ENCODE measurements around the gene ARHGAP4.
A peak's percentile ranks its signal among the peaks of the same experiment; 100 is the strongest.

ARHGAP4 gene

DNA sequence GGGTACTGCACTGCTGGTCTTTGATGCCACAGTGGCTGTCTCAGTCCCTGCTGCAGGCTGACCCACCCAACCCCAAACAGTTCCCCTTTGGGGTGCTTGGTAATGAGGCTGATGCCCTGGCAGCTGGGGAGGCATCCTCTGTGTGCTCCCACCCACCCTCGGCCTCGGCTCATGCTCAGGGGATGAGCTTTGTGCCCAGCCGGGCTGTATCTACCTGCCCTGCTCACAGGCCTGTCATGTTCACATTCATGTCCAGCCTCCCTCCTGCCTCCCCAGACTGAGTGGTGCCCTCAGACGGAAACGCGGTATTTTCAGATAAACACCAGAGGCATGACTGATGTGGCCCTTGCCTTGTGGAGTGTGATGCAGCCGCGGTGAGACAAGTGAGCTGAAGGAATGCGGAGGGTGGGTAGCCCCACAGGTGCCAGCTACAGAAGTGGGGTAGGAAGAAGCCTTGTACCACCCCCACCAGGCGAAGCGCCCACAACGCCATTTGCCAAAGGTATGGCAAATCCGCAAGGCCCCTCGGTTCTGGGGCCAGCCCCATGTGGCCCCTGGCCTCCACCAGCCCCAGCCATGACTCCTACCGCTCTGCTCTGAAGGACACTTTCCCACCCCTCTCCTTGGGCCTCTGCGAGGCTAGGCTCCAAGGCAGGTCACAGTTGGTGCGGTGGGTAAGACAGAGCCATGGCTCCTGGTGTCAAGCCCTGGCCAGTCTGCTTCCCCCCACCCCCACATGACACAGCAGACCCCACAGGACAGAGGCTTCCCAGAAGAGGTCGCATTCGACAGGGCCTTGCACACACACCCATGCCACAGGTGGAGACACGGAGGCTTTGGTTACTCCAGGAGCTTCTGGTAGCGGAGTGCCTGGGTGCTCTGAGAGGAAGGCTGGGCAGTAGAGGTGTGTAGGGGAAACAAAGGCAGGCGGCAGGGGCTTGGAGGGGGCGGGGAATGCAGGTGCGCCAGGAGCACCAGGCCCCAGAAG, 20.2 kb upstream of the ARHGAP4 start:
- FAIRE-seq: no peak
- TF ChIP-seq POLR2A (IDR thresholded peaks at IDR 0.05; ENCODE audit: low read depth, low read length): no peak
- DNase-seq (ENCODE audit: insufficient read length, low spot score): no peak

DNA sequence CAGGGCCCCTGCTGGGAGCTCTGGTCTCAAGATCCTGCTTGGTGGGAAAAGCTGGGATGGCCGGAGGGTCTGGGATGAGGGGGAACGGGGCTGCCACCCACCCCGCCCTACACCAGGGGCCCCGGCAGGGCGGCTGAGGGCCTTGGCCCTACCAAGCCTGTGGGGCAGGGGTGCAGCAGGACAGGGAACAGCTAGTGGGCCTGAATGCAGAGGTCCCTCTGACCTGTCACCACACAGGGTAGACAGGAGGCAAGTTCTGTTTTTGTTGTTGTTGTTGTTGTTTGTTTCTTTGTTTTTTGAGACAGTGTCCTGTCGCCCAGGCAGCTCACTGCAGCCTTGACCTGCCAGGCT, 18.7 kb upstream of the ARHGAP4 start:
- TF ChIP-seq POLR2A (IDR thresholded peaks at IDR 0.05; ENCODE audit: low read depth, low read length): no peak
- no peak for DNase-seq (ENCODE audit: insufficient read length, low spot score)
- FAIRE-seq: no peak

DNA sequence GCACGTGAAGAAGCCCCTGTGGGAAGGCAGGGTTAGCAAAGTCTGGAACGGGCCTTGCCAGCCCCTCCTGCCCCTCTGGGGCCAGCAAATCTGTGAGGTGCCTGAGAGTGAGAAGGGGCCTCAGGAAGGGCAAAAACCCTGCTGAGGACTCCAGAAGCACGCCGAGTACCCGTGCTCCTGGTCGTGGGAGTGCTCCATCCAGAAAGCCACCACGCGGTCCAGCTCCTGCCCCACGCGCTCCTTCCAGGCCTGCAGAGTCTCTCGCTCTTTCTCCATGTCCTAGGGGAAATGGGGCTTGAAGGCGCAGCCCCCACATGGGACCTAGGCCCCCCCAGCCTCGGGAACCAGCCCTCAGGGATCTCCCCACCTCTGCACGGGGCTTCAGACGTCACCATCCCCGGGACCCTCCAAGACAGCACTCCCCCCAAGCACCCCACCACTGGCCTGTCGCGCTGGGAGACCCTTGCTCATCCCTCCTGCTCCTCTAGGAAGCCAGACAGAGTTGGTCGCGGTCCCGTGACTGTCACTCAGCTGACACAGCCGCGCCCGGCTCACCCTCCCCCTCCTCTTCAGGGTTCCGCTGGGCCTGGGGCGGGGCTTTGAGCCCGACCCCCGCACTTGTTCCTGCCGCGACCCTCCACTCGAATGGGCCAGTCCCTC, 18.2 kb upstream of the ARHGAP4 start, which contains the start of gene RENBP:
TSS of gene RENBP (minus strand) at position 504 of the 660 bp plus-strand sequence. CDS start at position 471, 33 bp downstream.
- TF ChIP-seq POLR2A (IDR thresholded peaks at IDR 0.05; ENCODE audit: low read depth, low read length): no peak
- FAIRE-seq (no peak), DNase-seq (ENCODE audit: insufficient read length, low spot score) (no peak)

DNA sequence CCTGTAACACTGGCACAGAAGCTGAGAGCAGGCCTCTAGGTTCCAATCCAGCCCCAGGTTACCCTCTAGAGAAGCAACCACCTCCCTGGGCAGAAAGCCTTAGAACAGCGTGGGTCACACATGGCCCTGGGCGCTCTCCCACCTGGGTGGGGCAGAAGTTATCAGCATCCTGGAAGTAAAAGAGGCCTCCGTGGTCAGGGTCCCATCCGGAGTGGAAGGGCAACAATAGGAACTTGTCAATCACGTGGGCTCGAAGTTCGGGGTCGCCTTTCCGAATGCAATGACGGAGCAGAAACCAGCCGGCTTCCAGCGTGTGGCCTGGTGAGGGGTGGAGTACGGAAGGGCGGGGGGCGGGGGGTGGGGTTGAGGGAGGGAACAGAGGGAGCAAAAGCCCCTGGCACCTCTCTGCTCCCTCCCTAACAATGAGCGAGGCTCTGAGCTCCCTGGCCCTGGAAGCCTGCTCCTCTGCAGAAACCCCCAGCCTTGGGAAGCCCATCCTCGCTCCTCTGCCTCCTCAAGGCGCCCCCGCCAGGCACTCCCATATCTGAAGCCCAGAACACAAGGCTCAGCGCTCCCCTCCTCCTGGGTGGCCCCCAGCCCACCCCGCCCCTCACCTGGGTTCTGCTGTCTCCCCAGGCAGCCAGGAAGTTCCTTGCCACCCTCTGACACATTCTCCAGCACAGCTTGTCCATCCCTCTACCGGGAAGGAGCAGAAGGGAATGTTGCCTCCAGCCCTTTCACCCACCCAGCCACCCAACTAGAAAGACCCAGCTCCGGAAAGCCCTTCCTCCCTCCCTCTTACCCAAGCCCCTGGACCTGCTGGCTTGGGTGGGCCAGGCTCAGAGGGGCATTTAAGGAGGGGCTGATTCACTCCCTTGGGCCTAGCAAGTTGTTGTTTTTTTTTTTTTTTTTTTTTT, 15.5 kb upstream of the ARHGAP4 start:
- DNase-seq (ENCODE audit: insufficient read length, low spot score): no peak
- no peak for FAIRE-seq
- no peak for TF ChIP-seq POLR2A (IDR thresholded peaks at IDR 0.05; ENCODE audit: low read depth, low read length)

DNA sequence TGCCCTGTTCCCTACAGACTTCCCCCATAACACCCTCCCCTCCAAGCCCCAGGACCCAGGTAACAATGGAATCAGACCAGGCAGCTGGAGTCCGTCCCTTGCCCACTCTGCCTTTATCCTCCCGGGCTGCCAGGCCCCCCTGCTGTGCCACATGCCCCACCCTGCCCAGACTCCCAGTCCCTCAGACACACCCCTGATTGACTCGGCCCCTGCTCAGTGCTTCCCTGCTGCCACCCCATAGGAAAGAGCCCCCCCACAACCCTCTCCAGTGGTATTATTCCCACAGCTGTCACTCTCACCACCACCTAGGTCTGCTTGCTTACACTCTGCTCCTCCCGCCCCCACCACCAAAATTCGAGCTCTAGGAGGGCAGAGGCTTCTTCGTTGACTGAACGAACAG, 13.5 kb upstream of the ARHGAP4 start:
- FAIRE-seq: no peak
- no peak for TF ChIP-seq POLR2A (IDR thresholded peaks at IDR 0.05; ENCODE audit: low read depth, low read length)
- no peak for DNase-seq (ENCODE audit: insufficient read length, low spot score)

DNA sequence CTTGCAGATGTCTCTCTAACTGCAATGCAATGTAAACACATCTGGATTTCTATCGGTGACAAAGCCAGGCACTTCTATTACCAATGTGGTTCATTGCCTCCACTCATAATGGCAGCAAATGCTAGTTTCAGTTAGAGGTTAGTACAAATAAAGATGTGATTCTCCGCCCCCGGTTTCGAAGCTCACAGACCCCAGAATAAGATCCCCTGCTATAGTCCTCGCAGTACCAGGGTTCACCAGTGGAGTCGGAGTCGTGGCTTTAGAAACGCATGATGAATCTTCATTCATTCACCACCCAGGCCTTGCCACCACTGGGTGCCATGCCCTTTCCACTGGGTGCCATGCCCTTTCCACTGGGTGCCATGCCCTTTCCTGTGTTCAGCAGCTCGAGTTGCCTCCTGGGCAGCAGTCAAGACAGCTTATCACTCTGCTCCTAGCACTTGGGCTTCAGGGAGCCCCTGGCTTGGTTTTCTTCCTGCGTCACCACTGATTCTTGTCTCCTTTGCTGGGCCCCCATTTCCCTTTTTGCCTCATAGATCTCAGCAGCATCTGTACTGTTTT, 12.2 kb upstream of the ARHGAP4 start:
- DNase-seq (ENCODE audit: insufficient read length, low spot score) (no peak), FAIRE-seq (no peak)
- TF ChIP-seq POLR2A (IDR thresholded peaks at IDR 0.05; ENCODE audit: low read depth, low read length): no peak

DNA sequence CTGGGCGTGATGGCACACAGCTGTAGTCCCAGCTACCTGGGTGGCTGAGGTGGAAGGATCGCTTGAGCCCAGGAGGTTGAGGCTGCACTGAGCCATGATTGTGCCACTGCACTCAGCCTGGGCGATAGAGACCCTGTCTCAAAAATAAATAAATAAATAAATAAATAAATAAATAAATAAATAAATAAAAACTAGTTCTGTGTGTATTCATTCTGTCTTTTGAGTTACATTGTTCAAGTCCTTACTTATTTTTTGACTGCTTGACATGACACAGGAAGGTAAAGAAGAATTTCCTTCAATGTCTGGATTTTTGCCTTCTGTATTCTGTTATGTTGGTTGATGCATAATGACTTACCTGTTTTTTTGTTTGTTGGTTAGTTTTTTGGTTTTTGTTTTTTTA, 11.0 kb upstream of the ARHGAP4 start:
- FAIRE-seq (no peak), DNase-seq (ENCODE audit: insufficient read length, low spot score) (no peak)
- no peak for TF ChIP-seq POLR2A (IDR thresholded peaks at IDR 0.05; ENCODE audit: low read depth, low read length)

DNA sequence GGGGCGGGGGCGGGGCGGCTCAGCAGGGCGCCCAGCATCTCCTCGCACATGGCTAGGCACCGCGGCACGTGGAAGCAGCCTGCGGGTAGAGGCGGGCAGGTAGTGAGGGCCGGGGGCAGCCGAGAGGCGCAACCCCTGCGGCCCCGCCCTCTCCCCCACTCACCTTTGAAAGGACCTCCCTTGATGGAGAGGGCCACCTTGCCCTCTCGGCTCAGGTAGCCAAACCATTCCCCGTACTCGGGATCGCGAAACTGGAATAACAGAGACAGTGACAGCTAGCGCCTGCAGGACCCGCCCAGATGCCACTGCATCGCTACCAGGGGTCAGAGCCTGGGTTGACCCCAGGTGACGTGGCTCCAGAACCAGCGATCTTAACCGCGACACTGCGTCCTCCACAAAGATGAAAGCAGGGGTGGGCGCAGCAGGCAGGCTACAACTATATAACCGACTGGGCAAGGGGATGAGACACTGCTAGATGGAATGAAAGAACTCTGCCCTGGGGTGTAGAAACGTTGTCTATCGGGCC, 9.3 kb upstream of the ARHGAP4 start:
- no peak for TF ChIP-seq POLR2A (IDR thresholded peaks at IDR 0.05; ENCODE audit: low read depth, low read length)
- DNase-seq (ENCODE audit: insufficient read length, low spot score) (no peak), FAIRE-seq (no peak)

DNA sequence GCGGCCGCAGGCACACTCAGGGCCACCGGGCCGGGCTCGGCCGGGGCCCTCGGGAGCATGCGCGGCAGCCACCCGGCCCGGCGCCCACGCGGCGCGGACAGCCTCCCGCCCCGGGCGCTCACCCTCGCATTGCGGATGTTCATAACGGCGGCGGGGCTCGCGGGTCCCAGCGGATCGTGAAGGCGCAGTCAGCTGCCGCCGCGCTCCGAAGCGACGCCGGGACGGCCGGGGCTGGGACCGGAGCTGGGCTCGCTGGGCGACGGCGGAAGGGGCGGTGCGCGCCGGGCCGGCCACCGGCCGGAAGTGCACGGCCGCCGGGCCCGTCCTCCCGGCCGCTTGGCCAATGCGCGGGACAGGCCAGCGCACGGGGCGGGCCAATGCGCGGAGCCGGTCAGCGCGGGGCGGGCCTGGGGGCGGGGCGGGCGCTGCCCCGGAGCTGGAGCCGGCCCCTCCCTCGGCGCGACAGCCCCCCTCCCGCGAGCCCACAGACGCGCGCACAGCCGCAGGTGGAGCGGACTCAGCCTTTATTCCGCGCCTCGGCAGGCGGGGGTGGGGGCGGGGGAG, 8.8 kb upstream of the ARHGAP4 start, which contains the start of gene NAA10:
TSS of gene NAA10 (minus strand) at position 276 of the 564 bp plus-strand sequence. CDS start at position 143, 133 bp downstream.
- DNase-seq (ENCODE audit: insufficient read length, low spot score) (peak; percentile 91), FAIRE-seq (no peak)
- TF ChIP-seq POLR2A (IDR thresholded peaks at IDR 0.05; ENCODE audit: low read depth, low read length): peak; percentile 64; the same call in 1 of the 2 replicates

DNA sequence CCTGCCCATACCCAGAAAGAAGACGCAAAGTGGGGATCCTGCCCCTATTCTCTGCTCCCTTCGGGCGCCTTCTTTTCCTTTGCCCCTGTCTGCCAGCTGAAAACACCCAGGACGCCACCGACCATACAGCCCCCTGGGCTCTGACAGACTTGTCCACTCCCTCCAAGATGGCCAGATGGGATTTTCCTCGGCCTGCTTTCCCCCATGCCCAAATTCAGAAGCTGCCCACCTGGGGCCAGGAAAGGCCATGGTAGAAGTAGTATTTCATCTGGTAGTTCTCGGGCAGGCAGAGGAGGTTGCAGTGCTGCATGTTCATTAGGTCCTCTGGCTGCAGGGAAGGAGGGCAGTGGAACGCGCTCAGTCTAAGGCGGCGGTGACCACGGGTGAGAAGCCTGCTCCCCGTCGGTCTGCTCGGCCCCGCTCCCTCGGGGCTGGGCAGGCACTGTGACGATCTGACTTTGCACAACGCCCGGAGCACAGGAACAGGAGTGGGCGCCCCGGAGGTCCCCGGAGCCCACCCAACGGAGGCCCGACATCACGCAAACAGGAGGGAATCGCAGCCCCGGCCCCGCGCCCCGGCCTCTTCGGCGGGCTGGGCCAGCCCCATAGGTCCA, 8.2 kb upstream of the ARHGAP4 start:
- TF ChIP-seq POLR2A (IDR thresholded peaks at IDR 0.05; ENCODE audit: low read depth, low read length): no peak
- DNase-seq (ENCODE audit: insufficient read length, low spot score) (no peak), FAIRE-seq (no peak)

DNA sequence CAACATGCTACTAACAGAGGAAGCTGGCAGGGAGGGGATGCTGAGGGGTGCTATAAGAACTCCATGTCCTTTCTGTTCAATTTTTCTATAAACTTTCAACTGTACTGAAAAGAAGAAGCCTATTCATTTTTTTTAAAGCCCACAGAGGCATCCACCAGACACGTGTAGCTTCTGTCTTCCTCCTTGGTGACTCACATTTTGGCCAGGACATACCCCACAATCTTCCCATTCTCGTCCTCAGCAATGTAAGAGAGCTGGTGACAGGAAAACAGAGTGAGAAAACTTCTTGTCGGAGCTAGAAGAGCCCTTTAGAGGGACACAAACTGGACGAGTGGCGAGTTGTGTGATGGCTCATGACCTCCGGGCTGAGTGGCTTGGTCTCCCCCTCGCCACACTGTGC, 7.7 kb upstream of the ARHGAP4 start:
- no peak for DNase-seq (ENCODE audit: insufficient read length, low spot score)
- no peak for FAIRE-seq

DNA sequence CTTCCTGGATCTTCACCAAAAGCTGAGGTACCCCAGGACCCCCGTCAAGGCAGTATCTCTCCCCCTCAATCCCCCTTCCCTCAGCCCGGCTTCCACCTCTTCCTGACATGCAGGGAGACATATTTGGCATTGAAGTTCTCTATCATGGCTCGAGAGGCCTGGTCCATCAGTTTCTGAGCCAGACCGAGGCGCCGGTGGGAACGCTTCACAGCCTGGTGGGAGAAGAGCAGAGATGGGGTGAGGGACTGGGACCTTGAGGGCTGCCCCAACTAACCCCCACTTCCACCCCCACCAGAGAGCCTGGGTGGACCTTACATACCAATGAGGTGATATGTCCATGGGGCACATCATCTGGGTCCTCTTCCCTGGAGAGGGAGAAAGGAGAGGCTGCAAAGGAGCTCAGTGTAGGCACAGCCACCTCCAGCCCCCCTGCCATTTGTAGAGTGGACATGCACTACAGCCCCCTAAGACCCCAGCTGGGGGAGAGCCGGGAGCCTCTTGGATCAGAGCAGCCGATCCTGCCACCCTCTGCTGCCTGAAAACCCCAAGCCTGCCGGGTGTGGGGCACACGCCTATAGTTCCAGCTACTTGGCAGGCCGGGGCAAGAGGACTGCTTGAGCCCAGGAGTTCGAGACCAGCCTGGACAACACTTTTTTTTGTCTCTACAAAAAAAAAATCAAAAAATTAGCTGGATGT, 6.3 kb upstream of the ARHGAP4 start:
- FAIRE-seq (no peak), DNase-seq (ENCODE audit: insufficient read length, low spot score) (no peak)
- TF ChIP-seq POLR2A (IDR thresholded peaks at IDR 0.05; ENCODE audit: low read depth, low read length): no peak

More for the DNA sequence above, 7.7 kb upstream of the ARHGAP4 start:
- no peak for TF ChIP-seq POLR2A (IDR thresholded peaks at IDR 0.05; ENCODE audit: low read depth, low read length)

Data from H54 (cell line).